SKM-1 treated with dmso at 0.1 percent for 144 hours (cell line): ENCODE measurements around the gene PHKB.

Source experiments
- DNase-seq: peaks from one replicate; lab custom pipeline; 2025; ENCODE audit not compliant: unreplicated experiment; lab: John Stamatoyannopoulos, UW

The PHKB gene

DNA sequence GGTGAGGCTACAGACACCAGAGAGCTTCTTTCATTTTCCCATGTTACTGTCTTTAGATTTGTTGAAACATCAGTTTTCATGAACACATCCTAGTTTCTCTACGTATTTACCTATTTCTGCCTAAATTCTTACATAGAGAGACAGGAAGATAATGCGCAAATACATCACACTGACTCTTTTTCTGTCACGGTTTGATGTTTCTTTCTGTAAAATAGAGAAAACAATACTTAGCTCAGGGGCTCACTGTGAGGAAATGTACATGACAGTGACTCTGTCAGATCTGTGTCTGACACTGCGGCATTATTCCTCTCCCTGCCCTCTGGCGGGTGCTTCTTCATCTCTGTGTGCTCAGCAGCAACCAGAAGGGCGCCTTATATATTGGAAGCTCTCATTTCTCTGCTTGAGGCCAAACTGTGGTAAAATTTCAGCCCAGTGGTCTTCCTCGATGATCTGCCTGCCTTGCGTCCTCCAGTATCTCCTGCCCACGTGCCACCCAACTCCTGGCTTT lies 264.1 kb downstream of the PHKB start:
- no peak for DNase-seq

DNA sequence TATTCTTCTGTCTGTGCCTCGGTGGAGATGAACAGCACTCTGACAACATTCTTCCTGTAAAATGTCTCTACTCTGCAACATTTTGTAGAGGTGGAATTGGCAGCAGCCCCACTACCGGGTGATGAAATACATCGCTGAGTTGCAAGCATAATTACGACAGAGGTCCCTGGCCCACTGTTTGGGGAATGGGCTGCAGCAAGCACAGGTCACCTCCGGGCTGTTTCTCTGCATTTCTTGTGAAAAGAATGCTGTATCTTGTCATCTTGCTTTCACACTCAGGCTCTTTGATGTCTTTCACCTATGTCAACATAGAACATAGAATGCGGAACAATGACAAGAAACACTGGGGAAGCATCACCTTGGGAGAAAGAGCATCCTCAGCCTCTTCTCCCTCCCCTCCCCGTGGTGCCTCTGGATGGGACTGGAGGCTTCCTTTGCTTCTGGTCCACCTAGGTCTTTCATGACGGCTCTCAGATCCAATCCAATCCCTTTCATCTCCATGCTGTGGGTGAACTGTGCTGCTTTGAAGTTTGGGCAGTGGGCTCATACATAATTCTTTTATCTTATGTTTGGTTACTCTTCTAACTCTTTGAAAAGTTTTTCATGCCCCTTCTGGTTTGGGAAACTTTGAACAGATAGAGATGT lies 265.0 kb downstream of the PHKB start:
- DNase-seq = no peak

DNA sequence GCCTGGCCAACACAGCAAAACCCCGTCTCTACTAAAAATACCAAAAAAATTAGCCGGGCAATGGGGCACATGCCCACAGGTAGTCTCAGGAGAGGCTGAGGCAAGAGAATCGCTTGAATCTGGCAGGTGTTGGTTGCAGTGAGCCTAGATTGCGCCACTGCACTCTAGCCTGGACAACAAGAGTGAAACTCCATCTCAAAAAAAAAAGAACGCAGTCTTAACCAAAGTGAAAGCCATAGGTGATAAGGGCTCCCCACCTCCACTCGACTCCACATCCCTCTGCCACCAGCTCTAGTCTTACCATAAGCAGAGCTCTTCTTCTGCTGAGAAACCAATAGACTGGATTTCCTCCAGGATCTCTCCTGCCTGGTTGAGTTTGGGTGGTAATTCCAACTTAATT lies 266.0 kb downstream of the PHKB start:
- DNase-seq = no peak

DNA sequence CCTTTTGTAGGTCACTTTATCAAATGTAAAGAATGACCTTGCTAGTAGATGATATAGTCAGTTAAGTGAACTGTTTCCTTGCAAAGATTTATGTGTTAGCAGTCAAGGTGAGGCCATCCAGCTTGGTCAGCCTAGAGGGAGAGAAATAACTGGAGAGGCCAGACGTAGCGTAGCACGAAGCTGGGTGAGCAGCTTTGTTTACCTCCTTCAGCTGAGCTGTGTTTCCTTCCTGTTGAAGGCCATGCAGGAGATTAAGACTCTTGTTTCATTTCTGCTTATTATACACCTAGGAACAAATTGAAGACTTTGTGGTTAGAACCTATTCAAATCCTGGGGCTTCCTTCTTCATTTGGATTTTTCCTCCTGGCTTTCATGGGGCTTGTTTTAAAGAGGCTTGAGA lies 267.1 kb downstream of the PHKB start:
- no peak for DNase-seq

DNA sequence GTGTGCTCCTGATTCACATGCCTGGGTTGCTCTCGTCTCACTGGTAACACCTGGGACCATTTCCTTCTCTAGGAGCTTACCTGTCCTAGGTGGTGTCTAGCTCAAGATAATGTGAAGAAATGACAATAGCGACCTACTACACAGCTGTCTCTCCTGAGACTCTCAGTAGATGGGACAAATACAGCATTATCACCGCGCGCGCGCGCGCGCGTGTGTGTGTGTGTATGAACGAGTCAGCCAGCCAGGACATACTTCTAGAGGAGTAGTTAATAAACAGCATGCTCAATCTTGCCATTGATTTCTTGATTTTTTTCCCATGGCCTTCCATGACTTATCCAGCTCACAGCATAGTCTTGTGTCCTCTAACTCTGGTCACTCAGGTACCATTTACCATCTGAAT lies 268.6 kb downstream of the PHKB start:
- DNase-seq = no peak

DNA sequence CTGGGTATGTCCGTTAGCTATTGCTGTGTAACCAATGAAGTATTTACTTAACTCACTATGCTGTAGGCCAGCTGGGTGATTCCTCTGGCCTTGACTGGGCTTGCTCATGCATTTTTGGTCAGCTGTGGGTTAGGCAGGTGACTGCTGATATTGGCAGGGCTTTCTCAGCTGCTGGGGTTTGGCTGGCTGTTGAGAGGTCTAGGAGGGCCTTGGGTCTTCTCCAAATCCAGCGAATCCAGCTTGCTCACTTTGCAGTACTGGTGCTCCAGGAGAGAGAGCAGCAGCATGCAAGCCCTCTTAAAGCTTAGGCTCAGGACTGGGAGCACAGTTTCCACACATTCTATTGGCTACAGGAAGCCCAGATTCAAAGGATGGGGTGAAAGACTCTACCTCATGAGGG lies 270.1 kb downstream of the PHKB start:
- DNase-seq = no peak

DNA sequence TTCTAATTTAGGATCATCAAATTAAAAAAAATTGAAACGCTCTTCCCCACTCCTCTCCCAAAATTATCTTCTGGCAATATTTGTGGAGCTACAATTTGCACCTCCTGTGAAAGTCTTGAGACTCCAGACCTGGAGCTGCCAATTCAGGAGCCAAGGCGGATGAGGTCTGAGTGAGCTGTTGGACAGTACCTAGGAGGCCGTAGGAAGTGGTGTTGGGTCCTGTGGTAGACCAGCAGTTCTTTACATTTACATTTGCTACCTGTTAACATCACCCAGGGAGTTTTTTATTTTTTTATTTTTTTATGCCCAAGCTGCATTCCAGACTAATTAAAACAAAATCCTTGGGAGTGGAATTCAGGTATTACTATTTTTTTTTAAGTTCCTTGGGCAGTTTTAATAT lies 271.0 kb downstream of the PHKB start:
- DNase-seq = no peak

DNA sequence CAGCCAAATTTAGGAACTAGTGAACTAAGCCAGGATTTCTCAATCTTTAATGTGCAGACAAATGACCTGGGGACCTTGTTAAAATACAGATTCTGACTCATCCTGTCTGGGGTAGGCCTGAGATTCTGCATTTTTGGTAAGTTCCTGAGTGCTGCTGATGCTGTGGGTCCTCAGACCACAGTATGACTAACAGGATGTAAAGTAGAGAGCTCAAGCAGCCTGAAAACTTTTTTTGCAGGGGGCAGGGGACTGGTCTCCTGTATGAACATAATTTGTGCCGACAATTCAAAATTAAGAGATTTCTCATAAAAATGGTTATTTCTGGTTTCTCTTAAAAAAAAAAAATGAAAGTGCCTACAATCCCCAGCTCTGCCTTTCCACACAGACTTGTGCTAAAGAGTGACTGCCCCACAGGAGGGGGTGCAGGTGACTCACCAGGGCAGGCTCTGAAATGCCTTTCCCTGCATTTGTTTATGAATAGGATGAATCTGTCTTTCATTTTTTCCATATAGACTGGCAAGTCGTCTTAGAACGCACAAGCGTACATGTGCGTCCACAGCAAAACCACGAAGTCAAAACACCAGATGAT lies 271.5 kb downstream of the PHKB start:
- peak; percentile 32 for DNase-seq

DNA sequence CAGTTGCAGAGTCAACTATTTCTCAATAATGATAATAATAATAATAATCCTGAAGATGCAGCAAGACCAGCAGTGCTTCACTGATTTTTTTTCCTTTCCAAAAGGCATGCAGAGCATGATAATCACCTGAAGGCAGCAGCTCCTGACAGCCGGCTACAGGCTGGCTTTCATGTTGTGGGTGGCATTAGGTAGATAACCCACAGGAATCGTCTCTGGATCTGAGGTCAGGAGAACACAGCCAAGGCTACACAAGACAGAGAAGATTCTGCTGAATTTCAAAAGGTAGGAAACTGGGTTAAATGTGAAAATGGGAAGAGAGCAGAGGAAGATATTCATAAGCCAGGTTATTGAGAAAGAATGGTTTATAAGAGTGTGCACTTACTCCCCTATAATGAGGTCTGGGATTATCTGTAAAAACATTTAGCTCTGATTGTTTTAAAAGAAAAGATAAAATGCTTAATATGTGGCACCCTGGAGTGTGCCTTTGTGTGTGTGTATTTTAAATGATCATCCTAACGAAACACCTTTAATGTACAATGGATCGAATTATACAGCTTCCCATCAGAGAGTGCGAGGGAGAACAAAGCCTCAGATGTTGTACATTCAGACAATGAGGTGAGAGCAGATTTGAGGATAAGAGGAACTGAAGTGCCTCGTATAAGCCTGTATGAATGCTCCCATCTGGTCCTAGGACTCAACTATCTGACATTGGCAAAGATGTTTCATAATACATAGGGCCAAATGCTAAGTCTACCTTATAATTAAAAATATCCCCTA lies 273.1 kb downstream of the PHKB start:
- no peak for DNase-seq

DNA sequence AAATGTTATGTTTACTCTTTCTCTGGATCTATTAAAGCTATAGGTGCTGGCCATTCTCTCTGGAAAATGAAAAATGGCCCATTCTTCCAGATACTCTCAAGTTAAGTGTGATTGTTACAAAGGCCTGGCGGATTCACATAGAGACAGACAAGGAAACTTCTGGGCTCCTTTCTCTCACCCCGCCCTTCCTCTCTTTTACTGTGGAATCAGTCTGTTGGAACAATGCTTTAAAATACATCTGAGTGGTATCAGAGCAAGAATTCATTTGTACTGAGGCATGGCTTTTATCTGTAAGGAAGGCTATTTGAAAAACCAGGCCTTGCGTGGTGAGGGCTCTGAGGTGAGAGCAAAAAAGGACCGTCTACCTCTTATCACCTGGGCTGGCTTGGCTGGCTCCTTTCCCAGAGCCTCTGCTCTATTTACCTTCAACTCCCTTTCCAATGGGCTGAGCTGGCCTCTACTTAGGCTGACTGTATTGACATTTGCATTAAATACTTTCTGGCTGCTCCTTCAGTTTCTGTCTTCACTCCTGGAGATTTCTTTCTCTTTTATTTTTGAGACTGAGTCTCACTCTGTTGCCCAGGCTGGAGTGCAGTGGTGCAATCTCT lies 274.0 kb downstream of the PHKB start:
- no peak for DNase-seq

DNA sequence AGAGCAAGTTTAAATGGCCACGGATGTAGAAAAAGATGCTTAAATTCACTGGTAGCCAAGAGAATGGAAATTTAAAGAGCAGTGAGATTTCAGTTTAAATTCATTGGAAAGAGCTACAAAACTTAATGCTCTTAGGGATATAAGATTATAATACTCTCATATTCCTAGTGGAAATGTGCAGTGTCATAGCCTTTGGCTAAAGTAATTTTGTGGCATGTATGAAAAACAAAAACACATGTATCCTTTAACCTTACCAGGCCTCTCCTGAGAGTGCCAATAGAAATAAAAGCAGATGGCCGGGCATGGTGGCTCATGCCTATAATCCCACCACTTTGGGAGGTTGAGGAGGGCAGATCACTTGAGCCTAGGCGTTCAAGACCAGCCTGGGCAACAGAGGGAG lies 289.2 kb downstream of the PHKB start:
- no peak for DNase-seq
